Mucosa of stomach (tissue), 1 donor: ENCODE measurements around the gene MAP3K6.

Experiments used
- H3K27me3 ChIP-seq: one replicate; pipeline ENCODE4 v1.7.0; 2013; ENCODE audit warnings: mild to moderate bottlenecking, low read length; ENCODE audit not compliant: control insufficient read depth, insufficient read depth
- H3K36me3 ChIP-seq: one replicate; pipeline ENCODE4 v1.7.0; 2013; ENCODE audit warnings: low read length; ENCODE audit not compliant: control insufficient read depth, insufficient read depth
- H3K4me1 ChIP-seq: one replicate; pipeline ENCODE4 v1.7.0; 2013; ENCODE audit warnings: mild to moderate bottlenecking, low read length; ENCODE audit not compliant: control insufficient read depth, insufficient read depth
- H3K4me3 ChIP-seq: one replicate; pipeline ENCODE4 v1.7.0; 2013; ENCODE audit warnings: low read length
- H3K9ac ChIP-seq: one replicate; pipeline ENCODE4 v1.7.0; 2013; ENCODE audit warnings: mild to moderate bottlenecking, low read length, moderate library complexity
- H3K9me3 ChIP-seq: one replicate; pipeline ENCODE4 v1.7.0; 2013; ENCODE audit warnings: mild to moderate bottlenecking, low read length, moderate library complexity; ENCODE audit not compliant: control insufficient read depth
- donor health status: Pancreatic carcinoma.

The MAP3K6 gene

DNA sequence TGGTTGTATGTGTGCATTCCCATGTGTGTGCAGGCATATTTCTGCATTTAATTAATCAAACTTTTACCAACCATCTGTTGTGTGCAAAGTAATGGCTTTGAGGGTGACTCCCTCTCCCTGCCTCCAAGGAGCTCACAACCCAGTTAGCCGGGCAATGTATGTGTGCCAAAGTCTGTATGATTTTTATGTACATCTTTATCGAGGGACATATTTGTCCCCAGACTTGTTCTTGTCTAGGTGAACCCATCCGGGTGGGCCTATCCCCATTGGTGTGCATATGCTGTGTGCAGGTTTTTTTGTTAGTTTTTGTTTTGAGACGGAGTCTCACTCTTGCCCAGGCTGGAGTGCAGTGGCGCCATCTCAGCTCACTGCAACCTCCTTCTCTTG, 23.1 kb downstream of the MAP3K6 start:
- Histone ChIP-seq H3K9ac (peak overlapping the region; percentile 73), H3K4me3 (peak overlapping the region; percentile 46)

DNA sequence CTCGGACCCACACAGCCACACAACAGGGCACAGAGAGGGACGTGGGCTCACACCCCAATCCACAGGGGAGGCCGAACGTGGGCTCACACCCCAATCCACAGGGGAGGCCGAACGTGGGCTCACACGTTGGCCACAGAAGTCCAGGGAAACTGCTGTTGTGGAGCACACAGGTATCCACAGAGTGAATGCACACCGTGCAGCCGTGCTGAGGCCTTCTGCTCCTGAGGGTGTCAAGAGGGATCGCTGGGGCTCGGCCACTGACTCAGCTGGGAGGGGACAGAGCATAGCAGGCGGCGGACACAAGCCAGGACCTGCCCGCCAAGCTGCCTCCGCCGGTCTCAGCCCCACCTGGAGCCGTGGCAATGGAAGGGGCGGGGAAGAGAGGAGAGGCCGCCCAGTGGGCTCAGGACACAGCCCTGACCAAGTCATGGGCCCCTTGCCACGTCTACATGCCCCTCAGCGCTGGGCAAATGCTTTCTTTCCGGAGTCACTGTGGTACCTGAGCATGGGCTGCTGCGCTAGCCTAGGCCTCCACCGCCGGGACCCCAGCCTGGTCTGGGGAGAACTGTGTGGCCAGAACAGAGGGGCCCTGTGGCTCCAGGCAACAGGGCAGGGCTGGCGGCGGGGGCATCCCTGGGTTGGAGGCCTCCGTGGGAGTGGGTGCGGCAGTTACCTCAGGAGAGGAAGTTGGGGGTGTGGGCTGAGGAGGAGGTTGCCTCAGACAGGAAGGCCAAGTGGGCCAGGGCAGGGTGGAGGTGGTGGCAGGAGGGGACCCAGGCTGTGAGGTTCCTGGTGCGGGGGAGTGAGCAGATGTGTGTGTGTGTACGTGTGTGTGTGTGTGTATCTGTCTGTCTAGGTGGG, 23.8 kb downstream of the MAP3K6 start:
- peak overlapping the region; percentile 46 for H3K4me3 ChIP-seq
- H3K27me3 ChIP-seq = no peaks in the 10 kb centered on the region
- peak overlapping the region; percentile 73 for H3K9ac ChIP-seq
- no peaks in the 10 kb centered on the region for H3K9me3 ChIP-seq
- H3K4me1 ChIP-seq = peaks cover 31% of the 10 kb centered on the region
- no peaks in the 10 kb centered on the region for H3K36me3 ChIP-seq

More for the DNA sequence above, 23.1 kb downstream of the MAP3K6 start:
- Histone ChIP-seq H3K4me1 (peaks cover 32% of the 10 kb centered on the region), H3K27me3 (no peaks in the 10 kb centered on the region), H3K9me3 (no peaks in the 10 kb centered on the region), H3K36me3 (no peaks in the 10 kb centered on the region)

DNA sequence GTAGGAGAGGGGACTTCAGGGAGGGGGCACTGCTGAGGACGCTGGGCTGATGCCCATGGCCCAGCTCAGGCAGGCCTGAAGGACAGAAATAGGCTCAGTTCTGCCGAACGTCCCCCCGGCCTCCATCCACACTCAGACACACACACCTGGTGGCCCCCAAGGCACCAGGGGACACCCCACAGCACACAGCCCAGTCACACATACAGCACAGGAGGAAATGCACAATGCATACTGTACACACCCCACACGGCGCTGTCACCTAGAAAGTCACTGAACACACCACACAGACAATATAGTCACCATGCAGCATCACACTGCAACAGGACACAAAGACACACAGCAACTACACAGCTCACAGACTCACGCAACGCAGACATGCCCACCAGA, 24.4 kb downstream of the MAP3K6 start:
- H3K36me3 ChIP-seq = no peaks in the 10 kb centered on the region
- peak overlapping the region; percentile 46 for H3K4me3 ChIP-seq
- H3K9me3 ChIP-seq = no peaks in the 10 kb centered on the region
- peaks cover 31% of the 10 kb centered on the region for H3K4me1 ChIP-seq
- H3K9ac ChIP-seq = peak overlapping the region; percentile 73
- no peaks in the 10 kb centered on the region for H3K27me3 ChIP-seq

DNA sequence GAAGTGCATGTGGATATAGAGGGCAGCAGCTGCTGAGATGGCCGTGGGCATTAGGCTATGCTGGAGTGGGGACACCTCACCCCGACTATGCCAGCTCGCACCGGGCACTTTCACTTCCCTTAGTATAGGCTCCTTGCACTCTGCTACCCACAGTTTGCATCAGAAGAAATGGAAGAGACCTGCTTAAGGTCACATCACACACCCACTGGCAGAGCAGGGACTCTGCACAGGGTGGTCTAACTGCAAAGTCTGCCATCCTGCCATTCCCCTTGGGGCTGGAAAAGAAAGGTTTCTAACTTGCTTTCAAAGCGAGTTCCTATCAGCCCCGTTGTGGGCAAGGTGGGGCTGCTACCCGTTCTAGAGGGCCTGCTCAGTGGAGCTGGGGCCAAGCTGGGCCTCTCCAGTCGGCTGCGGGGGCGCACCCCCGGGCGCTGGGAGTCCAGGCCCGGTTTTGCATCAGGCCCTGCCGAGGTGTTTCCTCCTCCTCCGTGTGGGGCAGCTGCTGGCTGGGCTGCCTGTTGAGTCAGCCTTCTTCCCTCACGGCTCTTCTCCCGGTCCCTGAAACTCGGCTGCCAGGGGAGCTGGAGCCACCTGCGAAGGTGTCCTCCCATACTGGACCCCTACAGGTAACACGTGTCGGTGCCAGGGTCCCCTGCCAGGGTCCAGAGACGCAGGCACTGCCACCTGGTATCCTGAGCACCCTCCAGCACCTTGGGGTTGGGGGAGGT, 25.1 kb downstream of the MAP3K6 start, which contains the start of gene SYTL1:
SYTL1 (plus strand) TSS at position 498 of the 728 bp plus-strand sequence. CDS start 3,313 bp downstream, outside the sequence.
- Histone ChIP-seq H3K9me3 (no peaks in the 10 kb centered on the region), H3K9ac (peak within 1 kb of the TSS; percentile 73), H3K27me3 (no peaks in the 10 kb centered on the region), H3K4me1 (peaks cover 27% of the 10 kb centered on the region), H3K36me3 (no peaks in the 10 kb centered on the region), H3K4me3 (peak within 1 kb of the TSS; percentile 46)

GRCh38 chr1:27339213-27339612, 27.5 kb downstream of the MAP3K6 start:
- Histone ChIP-seq H3K36me3 (no peaks in the 10 kb centered on the region), H3K4me1 (peaks cover 27% of the 10 kb centered on the region), H3K9ac (no peak overlapping the region), H3K27me3 (no peaks in the 10 kb centered on the region), H3K4me3 (no peak overlapping the region), H3K9me3 (no peaks in the 10 kb centered on the region)

- Histone ChIP-seq H3K9me3 (no peaks in the 10 kb centered on the region), H3K4me3 (no peak overlapping the region), H3K36me3 (peaks cover 3% of the 10 kb centered on the region), H3K27me3 (no peaks in the 10 kb centered on the region), H3K4me1 (peaks cover 26% of the 10 kb centered on the region), H3K9ac (no peak overlapping the region)
These were observed 28.0 kb downstream of the MAP3K6 start for GRCh38 chr1:27338751-27339150.

DNA sequence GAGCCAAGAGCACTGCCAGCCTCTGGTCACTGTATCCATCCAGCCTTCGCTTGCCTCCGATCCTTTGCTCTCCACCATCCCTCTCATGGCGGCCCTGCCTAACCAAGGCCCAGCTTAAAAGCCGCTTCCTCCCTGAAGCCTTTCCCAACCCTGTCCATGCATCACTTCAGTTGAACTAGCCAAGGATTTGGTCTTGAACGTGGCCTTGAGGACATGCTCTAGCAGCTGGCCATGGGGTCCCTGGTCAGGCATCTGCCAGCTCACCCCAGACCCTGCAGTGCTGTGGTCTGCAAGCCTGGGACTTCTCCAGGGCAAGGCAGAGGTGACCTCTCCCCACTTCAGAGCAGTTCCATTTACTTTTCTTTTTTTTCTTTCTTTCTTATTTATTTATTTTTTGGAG, 30.0 kb downstream of the MAP3K6 start:
- Histone ChIP-seq H3K9me3 (no peaks in the 10 kb centered on the region), H3K4me1 (peaks cover 11% of the 10 kb centered on the region), H3K4me3 (no peak overlapping the region), H3K9ac (no peak overlapping the region), H3K36me3 (peaks cover 20% of the 10 kb centered on the region), H3K27me3 (no peaks in the 10 kb centered on the region)

GRCh38 chr1:27335506-27336422, 31.0 kb downstream of the MAP3K6 start:
- no peaks in the 10 kb centered on the region for H3K27me3 ChIP-seq
- no peak overlapping the region for H3K9ac ChIP-seq
- no peaks in the 10 kb centered on the region for H3K9me3 ChIP-seq
- H3K4me1 ChIP-seq = peaks cover 2% of the 10 kb centered on the region
- no peak overlapping the region for H3K4me3 ChIP-seq
- H3K36me3 ChIP-seq = peaks cover 20% of the 10 kb centered on the region

DNA sequence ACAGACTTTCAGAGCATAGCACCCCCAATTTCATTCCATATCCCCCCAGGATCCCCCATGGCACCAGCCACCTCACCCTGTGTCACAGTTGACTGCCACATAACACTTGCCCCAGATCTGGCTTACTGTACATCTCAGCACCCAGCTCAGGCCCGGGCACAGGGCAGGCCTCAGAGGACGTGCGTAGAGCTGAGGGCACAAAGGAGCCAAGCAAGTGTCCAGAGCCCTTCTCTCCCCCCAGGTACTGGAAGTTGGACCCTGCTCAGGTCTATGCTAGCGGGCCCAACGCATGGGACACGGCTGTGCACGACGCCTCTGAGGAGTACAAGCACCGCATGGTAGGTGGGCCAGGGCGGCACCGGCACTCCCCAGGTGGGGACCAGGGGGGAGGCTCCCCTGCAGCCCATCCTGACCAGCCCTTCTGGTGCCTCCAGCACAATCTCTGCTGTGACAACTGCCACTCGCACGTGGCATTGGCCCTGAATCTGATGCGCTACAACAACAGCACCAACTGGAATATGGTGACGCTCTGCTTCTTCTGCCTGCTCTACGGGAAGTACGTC, 33.0 kb downstream of the MAP3K6 start:
- Histone ChIP-seq H3K4me3 (no peak overlapping the region), H3K9me3 (no peaks in the 10 kb centered on the region), H3K9ac (no peak overlapping the region), H3K4me1 (no peaks in the 10 kb centered on the region), H3K36me3 (peaks cover 20% of the 10 kb centered on the region), H3K27me3 (no peaks in the 10 kb centered on the region)

- no peaks in the 10 kb centered on the region for H3K9me3 ChIP-seq
- H3K4me1 ChIP-seq = no peaks in the 10 kb centered on the region
- H3K36me3 ChIP-seq = peaks cover 20% of the 10 kb centered on the region
- no peak overlapping the region for H3K4me3 ChIP-seq
- no peak overlapping the region for H3K9ac ChIP-seq
- no peaks in the 10 kb centered on the region for H3K27me3 ChIP-seq
These were observed 34.1 kb downstream of the MAP3K6 start for GRCh38 chr1:27332536-27333281.

DNA sequence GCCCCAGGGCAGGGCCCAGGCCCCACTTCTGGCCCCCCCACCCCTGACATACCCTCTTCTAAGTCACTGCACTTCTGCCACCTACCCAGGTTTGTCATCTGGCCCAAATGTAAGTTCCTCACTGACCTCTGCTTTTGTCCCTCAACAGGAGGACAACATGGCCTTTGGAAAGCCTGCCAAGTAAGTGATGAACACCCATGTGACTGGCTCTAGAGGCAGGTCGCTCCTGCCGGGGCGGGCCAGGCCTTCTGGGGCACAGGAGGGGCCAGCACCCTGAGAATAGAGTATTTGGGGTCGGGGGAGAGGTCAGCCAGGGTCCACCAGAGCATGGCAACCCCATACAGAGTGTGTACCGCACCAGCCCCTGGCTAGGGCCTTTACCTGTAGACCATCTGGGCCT, 34.8 kb downstream of the MAP3K6 start:
- Histone ChIP-seq H3K4me1 (no peaks in the 10 kb centered on the region), H3K36me3 (peaks cover 20% of the 10 kb centered on the region), H3K9me3 (no peaks in the 10 kb centered on the region), H3K27me3 (no peaks in the 10 kb centered on the region), H3K4me3 (no peak overlapping the region), H3K9ac (no peak overlapping the region)
